A549 (cell line): ENCODE measurements around the gene TSNAXIP1. TPM values are rescaled to one million over a fixed set of nuclear protein-coding genes. Genes with fewer than 3 reads are reported as not detected.

Source experiments
- ATAC-seq, 2 experiments: fragments of 200-7000 bp in 1 of 2; fragments of >200 bp in 1 of 2; cut with Nextera tagmentation in 1 of 2; cut with Tn5 transposase in 1 of 2; 3 replicates each; pipeline versions ENCODE4 v1.8.0 to v1.9.1; 2018 to 2020; ENCODE audit warnings: mild to moderate bottlenecking in 1 of 2, moderate library complexity in 1 of 2
- CTCF ChIA-PET: fragments of 300-600 bp; sonication (Branson Sonifier 250); formaldehyde crosslinking; extraction: SDS; loops from one replicate; lab custom pipeline; 2021; ENCODE audit warnings: antibody characterized with exemption, inconsistent platforms; lab: Yijun Ruan, JAX
- POLR2A ChIA-PET: fragments of 350-600 bp; formaldehyde crosslinking; extraction: SDS; loops from one replicate; lab custom pipeline; 2021; ENCODE audit warnings: antibody characterized with exemption, inconsistent platforms; lab: Yijun Ruan, JAX
- DNase-seq, 2 experiments: peaks; one replicate each; pipeline versions ENCODE4 v3.0.0 to v3.0.0-alpha.2; 2011 to 2016; ENCODE audit warnings: low read depth in 1 of 2, low spot score in 1 of 2
- FAIRE-seq: peaks from 2 replicates; lab custom pipeline; 2011; peaks lifted over from hg19 to GRCh38; lab: Jason Lieb, UNC
- H3K27ac ChIP-seq, 2 experiments: fragments of >200 bp; sonication (Bioruptor Twin); formaldehyde crosslinking; 3 replicates each; pipeline ENCODE4 v1.5.1; 2016 to 2017
- H3K4me1 ChIP-seq: fragments of >200 bp; sonication (Bioruptor Twin); formaldehyde crosslinking; 3 replicates; pipeline ENCODE4 v1.6.1; 2016
- H3K4me2 ChIP-seq: fragments of >200 bp; sonication (Bioruptor Twin); formaldehyde crosslinking; 3 replicates; pipeline ENCODE4 v1.6.1; 2016
- H3K4me3 ChIP-seq: fragments of >200 bp; sonication (Bioruptor Twin); formaldehyde crosslinking; 3 replicates; pipeline ENCODE4 v1.5.1; 2016
- H3K9me3 ChIP-seq: fragments of >200 bp; sonication (Bioruptor Twin); formaldehyde crosslinking; 3 replicates; pipeline ENCODE4 v1.6.1; 2016
- ATOH8 ChIP-seq: fragments of 250-450 bp; sonication (Bioruptor Pico); IDR thresholded peaks from 2 replicates; pipeline ENCODE4 v1.5.0; 2020; ENCODE audit warnings: low read depth, mild to moderate bottlenecking, moderate library complexity
- CBX2 ChIP-seq: fragments of 200-600 bp; sonication (generic); IDR thresholded peaks from 2 replicates; pipeline ENCODE4 v1.6.1; 2016; ENCODE audit warnings: low read depth, mild to moderate bottlenecking, borderline replicate concordance
- CHD2 ChIP-seq: fragments of 150-350 bp; IDR thresholded peaks from 2 replicates; pipeline ENCODE4 v1.6.1; 2014; ENCODE audit warnings: low read length; ENCODE audit not compliant: partially characterized antibody
- E2F6 ChIP-seq: IDR thresholded peaks from 2 replicates; pipeline ENCODE4 v1.6.1; 2012; ENCODE audit warnings: low read depth, borderline replicate concordance
- EHMT2 ChIP-seq: fragments of 200-600 bp; sonication (generic); IDR thresholded peaks from 2 replicates; pipeline ENCODE4 v1.6.1; 2016; ENCODE audit warnings: antibody characterized with exemption, low read depth, mild to moderate bottlenecking, moderate library complexity
- ELK1 ChIP-seq: fragments of 150-350 bp; IDR thresholded peaks from 2 replicates; pipeline ENCODE4 v1.6.1; 2014; ENCODE audit warnings: low read depth, mild to moderate bottlenecking, low read length
- ESRRA ChIP-seq: fragments of 150-350 bp; IDR thresholded peaks from 2 replicates; pipeline ENCODE4 v1.6.1; 2014; ENCODE audit warnings: mild to moderate bottlenecking, low read length, borderline replicate concordance
- FOSB ChIP-seq: fragments of 250-450 bp; sonication (Bioruptor Pico); IDR thresholded peaks from 2 replicates; pipeline ENCODE4 v1.5.0; 2020; ENCODE audit warnings: mild to moderate bottlenecking, moderate library complexity
- FOSL2 ChIP-seq, 2 experiments: fragments of 450-650 bp in 1 of 2; fragments of >200 bp in 1 of 2; sonication (Bioruptor Twin) in 1 of 2; formaldehyde crosslinking; IDR thresholded peaks; 2 replicates each; pipeline versions ENCODE4 v1.5.0 to v1.6.1; 2016 to 2020; ENCODE audit warnings: mild to moderate bottlenecking in 1 of 2, moderate library complexity in 1 of 2
- FOXS1 ChIP-seq: fragments of 250-450 bp; sonication (Bioruptor Pico); IDR thresholded peaks from 2 replicates; pipeline ENCODE4 v1.5.0; 2020; ENCODE audit warnings: mild to moderate bottlenecking, moderate library complexity
- HDAC2 ChIP-seq: fragments of 200-600 bp; sonication (generic); IDR thresholded peaks from 2 replicates; pipeline ENCODE4 v1.6.1; 2016
- HEYL ChIP-seq: fragments of 250-450 bp; sonication (Bioruptor Pico); IDR thresholded peaks from 2 replicates; pipeline ENCODE4 v1.8.0; 2021; ENCODE audit warnings: mild to moderate bottlenecking, moderate library complexity
- HOXB5 ChIP-seq: fragments of 250-450 bp; sonication (Bioruptor Pico); IDR thresholded peaks from 2 replicates; pipeline ENCODE4 v1.5.0; 2020; ENCODE audit warnings: mild to moderate bottlenecking, moderate library complexity
- MAX ChIP-seq: IDR thresholded peaks from 2 replicates; pipeline ENCODE4 v1.6.1; 2012
- MYC ChIP-seq: IDR thresholded peaks from 2 replicates; pipeline ENCODE4 v1.6.1; 2012; ENCODE audit warnings: mild to moderate bottlenecking, inconsistent platforms, low read length, improper control_type of control experiment, borderline replicate concordance
- NFE2L2 ChIP-seq: fragments of 150-350 bp; conservative IDR thresholded peaks from 2 replicates; pipeline ENCODE4 v1.6.1; 2014; ENCODE audit warnings: low read length
- NPAS2 ChIP-seq: fragments of 250-450 bp; sonication (Bioruptor Pico); IDR thresholded peaks from 2 replicates; pipeline ENCODE4 v1.8.0; 2022; ENCODE audit warnings: mild to moderate bottlenecking, moderate library complexity, borderline replicate concordance
- NR3C1 ChIP-seq: fragments of >200 bp; sonication (Bioruptor Twin); formaldehyde crosslinking; IDR thresholded peaks from 3 replicates; pipeline ENCODE4 v1.6.1; 2017
- POLR2A ChIP-seq: IDR thresholded peaks from 2 replicates; pipeline ENCODE4 v1.6.1; 2012; ENCODE audit warnings: mild to moderate bottlenecking, low read length
- RAD21 ChIP-seq, 2 experiments: fragments of >200 bp in 1 of 2; sonication (Bioruptor Twin) in 1 of 2; formaldehyde crosslinking in 1 of 2; IDR thresholded peaks in 1 of 2; conservative IDR thresholded peaks in 1 of 2; 2 replicates in 1 of 2; 3 replicates in 1 of 2; pipeline ENCODE4 v1.6.1; 2012 to 2018; ENCODE audit warnings: inconsistent platforms in 1 of 2
- RARB ChIP-seq: fragments of 250-450 bp; sonication (Bioruptor Pico); IDR thresholded peaks from 2 replicates; pipeline ENCODE4 v1.8.0; 2021; ENCODE audit warnings: mild to moderate bottlenecking, moderate library complexity
- REST ChIP-seq: fragments of 200-600 bp; sonication (generic); IDR thresholded peaks from 2 replicates; pipeline ENCODE4 v1.6.1; 2016; ENCODE audit warnings: antibody characterized with exemption, mild to moderate bottlenecking, moderate library complexity
- RNF2 ChIP-seq: fragments of 200-600 bp; sonication (generic); IDR thresholded peaks from 2 replicates; pipeline ENCODE4 v1.6.1; 2016; ENCODE audit warnings: low read depth, mild to moderate bottlenecking, antibody characterized with exemption, moderate library complexity, borderline replicate concordance
- SMC3 ChIP-seq: fragments of >200 bp; sonication (Bioruptor Twin); formaldehyde crosslinking; IDR thresholded peaks from 3 replicates; pipeline ENCODE4 v1.6.1; 2018; ENCODE audit warnings: inconsistent platforms
- SREBF2 ChIP-seq: fragments of 450-650 bp; IDR thresholded peaks from 2 replicates; pipeline ENCODE4 v1.6.1; 2014; ENCODE audit warnings: mild to moderate bottlenecking, moderate library complexity
- TFCP2L1 ChIP-seq: fragments of 250-450 bp; sonication (Bioruptor Pico); IDR thresholded peaks from 2 replicates; pipeline ENCODE4 v1.5.0; 2021; ENCODE audit warnings: mild to moderate bottlenecking
- ZC3H11A ChIP-seq: fragments of 450-650 bp; IDR thresholded peaks from 2 replicates; pipeline ENCODE4 v1.6.1; 2014; ENCODE audit warnings: antibody characterized with exemption, mild to moderate bottlenecking
- ZSCAN20 ChIP-seq: fragments of 250-450 bp; sonication (Bioruptor Pico); IDR thresholded peaks from 2 replicates; pipeline ENCODE4 v1.8.0; 2022; ENCODE audit warnings: mild to moderate bottlenecking, moderate library complexity
- WGBS: methylation state at CpG from one replicate; pipeline ENCODE4 v1.1.6; 2017; ENCODE audit errors: missing lambda C conversion rate; 5-methylcytosine and 5-hydroxymethylcytosine counted together
- polyA plus RNA-seq, 4 experiments: library from polyadenylated mRNA; depleted of rRNA in 3 of 4; stranded (reverse); fragments of >200 nt; fragmentation: RNase III in 1 of 4; extraction: RNeasy Plus Mini Kit Qiagen cat#74134 plus additional on column Dnase treatment in 1 of 4; gene quantifications; 2 replicates in 3 of 4; 3 replicates in 1 of 4; pipeline ENCODE4 v1.2.3, GENCODE V29; 2011 to 2017

Gene TSNAXIP1
- polyA plus RNA-seq, 2 of the 4 experiments (the other 2 are of a cell fraction): 0.68 to 1.1 TPM

GRCh38 chr16:67853670-67854069, 47.0 kb downstream of the TSNAXIP1 start:
- Histone ChIP-seq H3K9me3 (no peaks in the 10 kb centered on the region), H3K4me1 (peaks cover 30% of the 10 kb centered on the region), H3K4me3 (no peak overlapping the region), H3K4me2 (no peak overlapping the region), H3K27ac (no peak overlapping the region)
- no peak for ATAC-seq
- POLR2A ChIA-PET: no interaction called here
- no peak for FAIRE-seq
- no peak for TF ChIP-seq CHD2
- TF ChIP-seq SREBF2: no peak
- no peak for TF ChIP-seq ATOH8 (CRISPR knock-in tag)
- TF ChIP-seq FOXS1 (CRISPR knock-in tag): no peak
- TF ChIP-seq POLR2A: no peak
- no peak for TF ChIP-seq ZSCAN20 (CRISPR knock-in tag)
- no peak for TF ChIP-seq RNF2
- TF ChIP-seq EHMT2: no peak
- no peak for TF ChIP-seq ZC3H11A
- no peak for TF ChIP-seq TFCP2L1 (CRISPR knock-in tag)
- TF ChIP-seq SMC3: no peak
- TF ChIP-seq NFE2L2: no peak
- CTCF ChIA-PET: interaction anchor here (1.7 to 4.3 kb wide), 3 partner anchors 17 to 37 kb away, joined by 5 to 21 read pairs (median 13); partner anchors contain the start of gene NRN1L
- WGBS: 98% methylated on average over 3 of the region's 3 CpGs
- no peak for DNase-seq

- no peak for ATAC-seq
- peaks cover 40% of the 10 kb centered on the region for H3K4me1 ChIP-seq
- H3K4me2 ChIP-seq: no peak overlapping the region
- no peak overlapping the region for H3K4me3 ChIP-seq
- DNase-seq: no peak
- no peak for FAIRE-seq
- 87% methylated on average over 10 of the region's 10 CpGs for whole genome bisulfite sequencing
- TF ChIP-seq EHMT2 (no peak), MAX (no peak), RARB (no peak), HOXB5 (no peak), SMC3 (no peak), ELK1 (no peak), RAD21 (conservative IDR thresholded peaks at IDR 0.05 in 1 of 2, IDR thresholded peaks at IDR 0.05 in 1 of 2) (no peak), MYC (no peak), HEYL (no peak), FOSL2 (IDR thresholded peaks at IDR 0.05) (no peak), FOSL2 (CRISPR knock-in tag; IDR thresholded peaks at IDR 0.05) (no peak), FOSB (CRISPR knock-in tag) (no peak)
- ChIA-PET POLR2A (no interaction called here), CTCF (interaction anchor here (0.7 to 1.9 kb wide), 5 partner anchors 9 to 61 kb away, joined by 3 to 10 read pairs (median 4); no protein-coding TSS in a partner anchor)
- no peaks in the 10 kb centered on the region for H3K9me3 ChIP-seq
- no peak overlapping the region for H3K27ac ChIP-seq
These were observed 49.1 kb downstream of the TSNAXIP1 start for GRCh38 chr16:67855789-67856188.

GRCh38 chr16:67856927-67857546, 50.3 kb downstream of the TSNAXIP1 start:
- Histone ChIP-seq H3K27ac (peak overlapping the region in 1 of 2 experiments; percentile 56; a peak in 3 of 6 replicates), H3K4me1 (peaks cover 48% of the 10 kb centered on the region), H3K9me3 (no peaks in the 10 kb centered on the region), H3K4me3 (no peak overlapping the region), H3K4me2 (peak overlapping the region; percentile 65)
- WGBS: 87% methylated on average over 5 of the region's 5 CpGs
- ATAC-seq (peak; percentile 35 to 51; a peak in 5 of 6 replicates), FAIRE-seq (no peak), DNase-seq (no peak)
- POLR2A ChIA-PET: no interaction called here
- CTCF ChIA-PET: interaction anchor here (0.7 to 1.7 kb wide), 5 partner anchors 9 to 58 kb away, joined by 3 to 7 read pairs (median 3); partner anchors contain the start of gene NRN1L
- TF ChIP-seq TFCP2L1 (CRISPR knock-in tag) (no peak), ESRRA (no peak), HDAC2 (no peak), NPAS2 (no peak), SREBF2 (no peak), NR3C1 (no peak), FOXS1 (CRISPR knock-in tag) (no peak), POLR2A (no peak), REST (no peak), CBX2 (no peak), E2F6 (no peak), RARB (no peak), RAD21 (conservative IDR thresholded peaks at IDR 0.05 in 1 of 2, IDR thresholded peaks at IDR 0.05 in 1 of 2) (no peak)
